Type B pancreatic cell (in vitro differentiated cells): ENCODE measurements around the gene DMBX1. TPM values are rescaled to one million over a fixed set of nuclear protein-coding genes. Genes with fewer than 3 reads are reported as not detected.

ENCODE experiments used
- DNase-seq: peaks from one replicate; pipeline ENCODE4 v3.0.0; 2021; ENCODE audit warnings: mixed read lengths; ENCODE audit not compliant: unreplicated experiment; ENCODE audit errors: extremely low spot score
- H3K27ac Mint-ChIP-seq: 2 replicates; pipeline ENCODE4 v1.8.0; 2021; ENCODE audit warnings: mild to moderate bottlenecking, mixed read lengths
- H3K27me3 Mint-ChIP-seq: 2 replicates; pipeline ENCODE4 v1.8.0; 2021; ENCODE audit warnings: mixed read lengths
- H3K36me3 Mint-ChIP-seq: 2 replicates; pipeline ENCODE4 v1.8.0; 2021; ENCODE audit warnings: mixed read lengths
- H3K4me1 Mint-ChIP-seq: one replicate; pipeline ENCODE4 v1.8.0; 2021; ENCODE audit warnings: mixed read lengths; ENCODE audit not compliant: unreplicated experiment
- H3K4me3 Mint-ChIP-seq: 2 replicates; pipeline ENCODE4 v1.8.0; 2021; ENCODE audit warnings: mild to moderate bottlenecking, mixed read lengths
- H3K9me3 Mint-ChIP-seq: 2 replicates; pipeline ENCODE4 v1.8.0; 2021; ENCODE audit warnings: mixed read lengths
- CTCF ChIP-seq: fragments of 200-600 bp; sonication (generic); conservative IDR thresholded peaks from 2 replicates; pipeline ENCODE4 v1.5.0; 2021; ENCODE audit warnings: antibody characterized with exemption, mild to moderate bottlenecking
- total RNA-seq: library from RNA; stranded (reverse); gene quantifications from 2 replicates; pipeline ENCODE4 v1.2.1, GENCODE V29; 2021; ENCODE audit warnings: low replicate concordance

The DMBX1 gene
- total RNA-seq, 1 donor from 2014 or later = 0.10 TPM

GRCh38 chr1:46494910-46495309 is 5.3 kb downstream of the DMBX1 start:
- Mint-ChIP-seq H3K4me1 (peaks cover 12% of the 10 kb centered on the region), H3K27ac (no peak overlapping the region), H3K4me3 (no peak overlapping the region), H3K9me3 (no peaks in the 10 kb centered on the region), H3K36me3 (no peaks in the 10 kb centered on the region), H3K27me3 (peaks cover 97% of the 10 kb centered on the region)
- TF ChIP-seq CTCF = no peak
- no peak for DNase-seq

GRCh38 chr1:46495778-46496177 is 6.1 kb downstream of the DMBX1 start:
- Mint-ChIP-seq H3K9me3 (no peaks in the 10 kb centered on the region), H3K4me3 (no peak overlapping the region), H3K4me1 (peaks cover 9% of the 10 kb centered on the region), H3K36me3 (no peaks in the 10 kb centered on the region), H3K27me3 (peaks cover 96% of the 10 kb centered on the region), H3K27ac (no peak overlapping the region)
- TF ChIP-seq CTCF = no peak
- no peak for DNase-seq

- TF ChIP-seq CTCF = no peak
- H3K27me3 Mint-ChIP-seq = peaks cover 94% of the 10 kb centered on the region
- no peak overlapping the region for H3K4me3 Mint-ChIP-seq
- no peaks in the 10 kb centered on the region for H3K36me3 Mint-ChIP-seq
- no peak for DNase-seq
- peaks cover 9% of the 10 kb centered on the region for H3K4me1 Mint-ChIP-seq
- no peak overlapping the region for H3K27ac Mint-ChIP-seq
- H3K9me3 Mint-ChIP-seq = no peaks in the 10 kb centered on the region
These were observed 6.9 kb downstream of the DMBX1 start for GRCh38 chr1:46496505-46496904.

GRCh38 chr1:46497020-46497419 is 7.4 kb downstream of the DMBX1 start:
- Mint-ChIP-seq H3K36me3 (no peaks in the 10 kb centered on the region), H3K27me3 (peaks cover 94% of the 10 kb centered on the region), H3K4me3 (no peak overlapping the region), H3K27ac (no peak overlapping the region), H3K4me1 (peaks cover 9% of the 10 kb centered on the region), H3K9me3 (no peaks in the 10 kb centered on the region)
- no peak for TF ChIP-seq CTCF
- no peak for DNase-seq

- TF ChIP-seq CTCF = no peak
- no peaks in the 10 kb centered on the region for H3K9me3 Mint-ChIP-seq
- no peak for DNase-seq
- H3K4me1 Mint-ChIP-seq = peaks cover 6% of the 10 kb centered on the region
- H3K4me3 Mint-ChIP-seq = no peak overlapping the region
- H3K27me3 Mint-ChIP-seq = peaks cover 94% of the 10 kb centered on the region
- H3K36me3 Mint-ChIP-seq = no peaks in the 10 kb centered on the region
- H3K27ac Mint-ChIP-seq = no peak overlapping the region
These were observed 8.0 kb downstream of the DMBX1 start for GRCh38 chr1:46497665-46498064.

GRCh38 chr1:46501528-46501927 is 11.9 kb downstream of the DMBX1 start:
- H3K27ac Mint-ChIP-seq = no peak overlapping the region
- no peaks in the 10 kb centered on the region for H3K9me3 Mint-ChIP-seq
- no peak for TF ChIP-seq CTCF
- H3K4me3 Mint-ChIP-seq = no peak overlapping the region
- no peaks in the 10 kb centered on the region for H3K4me1 Mint-ChIP-seq
- DNase-seq = no peak
- peaks cover 73% of the 10 kb centered on the region for H3K27me3 Mint-ChIP-seq
- no peaks in the 10 kb centered on the region for H3K36me3 Mint-ChIP-seq
